Umbilical cord (tissue), 2 donors: ENCODE data around the gene GTF2H3. TPM values are rescaled to one million over a fixed set of nuclear protein-coding genes. Genes with fewer than 3 reads are reported as not detected.
"Not testable (repeated sequence)": the region's sequence is repeated elsewhere in the genome, so short reads cannot be mapped to it uniquely, and the experiment has no call there.

Source experiments
- DNase-seq: peaks from one replicate; pipeline ENCODE4 v3.0.0-alpha.2; 2015; ENCODE audit warnings: low spot score
- total RNA-seq: library from RNA; depleted of rRNA; stranded (reverse); fragments of >200 nt; gene quantifications from one replicate; pipeline ENCODE4 v1.2.3, GENCODE V29; 2014; ENCODE audit warnings: low replicate concordance; ENCODE audit not compliant: insufficient read depth

The GTF2H3 gene
- 15.4 TPM for total RNA-seq

GRCh38 chr12:123633379-123634141 is at the start of gene GTF2H3, which contains the start of gene EIF2B1:
Gene GTF2H3 (plus strand): TSS chr12:123633829. CDS start chr12:123633860, 31 bp downstream.
Gene EIF2B1 (minus strand): TSS chr12:123633686. CDS start chr12:123633557, 129 bp downstream.
- peak; percentile 98 for DNase-seq

GRCh38 chr12:123591702-123592481 is 41.7 kb upstream of the GTF2H3 start:
- peak; percentile 70 for DNase-seq

DNA sequence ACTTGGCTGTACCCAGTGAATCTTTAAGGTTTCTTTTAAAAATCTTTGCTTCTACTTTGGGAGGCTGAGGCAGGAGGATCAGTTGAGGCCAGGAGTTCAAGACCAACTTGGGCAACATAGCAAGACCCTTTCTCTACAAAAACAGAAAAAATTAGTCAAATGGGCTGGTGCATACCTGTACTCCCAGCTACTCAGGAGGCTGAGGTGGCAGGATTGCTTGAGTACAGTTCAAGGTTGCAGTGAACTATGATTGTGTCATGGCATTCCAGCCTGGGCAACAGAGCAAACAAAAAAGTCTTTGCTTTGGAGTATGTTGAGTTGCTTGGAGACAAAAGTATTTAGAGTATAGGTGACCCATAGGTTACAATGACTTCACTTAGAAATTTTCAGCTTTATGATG is 37.9 kb upstream of the GTF2H3 start:
- no peak for DNase-seq

GRCh38 chr12:123597100-123597499 is 36.5 kb upstream of the GTF2H3 start:
- DNase-seq: no peak

DNA sequence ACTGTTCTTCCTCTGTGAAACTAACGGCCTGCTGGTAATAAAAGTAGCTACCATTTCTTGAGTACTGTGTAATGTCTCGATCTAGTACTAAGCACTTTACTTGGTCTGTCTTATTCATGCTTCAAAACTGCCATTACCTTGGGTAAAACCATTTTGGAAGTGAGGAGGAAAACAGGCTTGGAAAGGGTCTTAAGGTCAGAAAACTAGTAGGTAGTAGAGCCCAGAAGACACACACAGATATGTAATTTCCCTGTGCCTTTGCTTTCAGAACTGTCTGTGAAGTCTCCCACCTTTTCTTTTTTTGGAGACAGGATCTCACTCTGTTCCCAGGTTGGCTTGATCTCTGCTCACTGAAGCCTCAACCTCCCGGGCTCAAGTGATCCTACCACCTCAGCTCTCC is 35.1 kb upstream of the GTF2H3 start:
- no peak for DNase-seq

DNA sequence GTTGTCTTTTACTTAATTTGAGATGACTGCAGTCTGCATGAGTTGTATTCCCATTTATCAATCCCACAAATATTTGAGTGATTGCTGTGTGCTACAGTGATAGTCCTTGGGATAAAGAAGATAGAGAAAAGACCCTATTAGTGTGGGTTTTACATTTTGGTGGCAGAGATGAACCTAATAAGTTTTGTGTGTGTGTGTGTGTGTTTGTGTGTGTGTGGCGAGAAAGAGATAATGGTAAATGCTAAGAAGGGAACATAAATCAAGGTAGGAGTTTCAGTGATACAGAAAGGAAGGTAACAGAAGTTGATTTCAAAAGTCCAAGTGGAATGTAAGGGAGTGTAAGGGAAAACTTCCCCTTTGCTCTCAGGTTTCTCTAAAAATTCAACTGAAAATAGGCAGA is 34.3 kb upstream of the GTF2H3 start:
- DNase-seq: no peak

GRCh38 chr12:123599721-123600120 is 33.9 kb upstream of the GTF2H3 start:
- no peak for DNase-seq

DNA sequence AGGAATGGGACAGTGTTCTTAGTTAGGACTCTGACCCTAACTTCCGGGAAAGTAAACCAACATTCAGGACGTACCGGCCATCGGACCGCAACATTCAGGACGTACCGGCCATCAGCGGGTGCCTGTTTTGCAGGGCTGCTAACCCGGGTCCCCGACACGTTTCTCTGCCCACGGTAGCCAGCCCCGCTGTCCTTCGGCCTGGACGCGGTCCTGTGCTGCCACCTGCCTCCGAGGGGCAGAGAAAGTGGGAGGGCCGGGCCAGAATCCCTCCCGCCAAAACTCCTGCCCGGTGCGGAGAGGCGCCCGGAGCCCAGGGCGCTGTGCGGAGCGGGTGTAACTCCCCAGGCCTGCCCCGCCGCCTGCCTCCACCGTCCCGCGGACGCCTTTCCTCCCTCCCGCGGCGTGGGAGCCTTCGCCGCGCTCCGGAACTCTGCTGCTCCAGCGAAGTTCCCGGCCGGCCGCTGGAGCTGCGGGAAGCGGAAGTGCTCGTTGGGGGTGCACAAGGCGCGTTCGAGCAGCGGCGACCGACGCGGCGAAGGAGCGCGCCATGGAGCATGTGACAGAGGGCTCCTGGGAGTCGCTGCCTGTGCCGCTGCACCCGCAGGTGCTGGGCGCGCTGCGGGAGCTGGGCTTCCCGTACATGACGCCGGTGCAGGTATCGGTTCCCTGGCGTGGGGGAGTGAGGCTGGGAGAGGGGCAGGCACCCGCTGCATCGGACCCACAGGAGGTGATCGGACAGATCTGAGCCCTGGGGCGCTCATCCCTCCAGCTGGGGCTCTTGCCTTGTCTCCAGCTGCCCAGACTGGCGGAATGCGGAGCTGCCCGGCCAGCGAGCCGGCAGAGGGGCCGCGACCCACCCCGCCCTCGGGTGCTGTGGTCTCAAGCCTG is 31.8 kb upstream of the GTF2H3 start, which contains the start of gene DDX55:
Gene DDX55 (plus strand): TSS at position 498 of the 888 bp plus-strand sequence. CDS start 50 bp downstream, at position 548.
- peak; percentile 85 for DNase-seq

GRCh38 chr12:123602651-123603195 is 30.9 kb upstream of the GTF2H3 start:
- no peak for DNase-seq

GRCh38 chr12:123603495-123603894 is 30.1 kb upstream of the GTF2H3 start:
- not testable (repeated sequence) for DNase-seq

DNA sequence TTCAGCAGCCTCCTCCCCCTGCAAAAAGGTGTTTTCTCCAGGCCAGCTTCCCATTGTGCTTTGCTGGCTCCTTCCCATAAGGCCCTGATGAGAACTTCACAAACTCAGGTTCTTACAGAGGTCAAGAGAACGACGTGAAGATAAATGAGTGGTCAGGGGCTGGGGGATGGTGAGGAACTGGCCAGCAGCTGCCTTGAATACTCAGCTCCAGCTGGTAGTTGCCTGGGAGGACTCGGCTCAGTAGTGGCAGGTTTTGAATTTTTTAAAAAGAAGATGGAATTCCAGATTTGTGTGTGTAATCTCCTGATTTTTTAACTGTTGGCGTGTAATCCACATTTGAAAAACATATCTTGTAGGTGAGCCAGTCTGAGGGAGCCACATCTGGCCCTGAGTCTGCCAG is 25.9 kb upstream of the GTF2H3 start:
- no peak for DNase-seq

GRCh38 chr12:123608182-123608581 is 25.4 kb upstream of the GTF2H3 start:
- no peak for DNase-seq

GRCh38 chr12:123614110-123614509 is 19.5 kb upstream of the GTF2H3 start:
- DNase-seq: no peak

GRCh38 chr12:123614531-123614930 is 19.1 kb upstream of the GTF2H3 start:
- DNase-seq: no peak

- DNase-seq: no peak
Observed at GRCh38 chr12:123617144-123617543, 16.5 kb upstream of the GTF2H3 start.

DNA sequence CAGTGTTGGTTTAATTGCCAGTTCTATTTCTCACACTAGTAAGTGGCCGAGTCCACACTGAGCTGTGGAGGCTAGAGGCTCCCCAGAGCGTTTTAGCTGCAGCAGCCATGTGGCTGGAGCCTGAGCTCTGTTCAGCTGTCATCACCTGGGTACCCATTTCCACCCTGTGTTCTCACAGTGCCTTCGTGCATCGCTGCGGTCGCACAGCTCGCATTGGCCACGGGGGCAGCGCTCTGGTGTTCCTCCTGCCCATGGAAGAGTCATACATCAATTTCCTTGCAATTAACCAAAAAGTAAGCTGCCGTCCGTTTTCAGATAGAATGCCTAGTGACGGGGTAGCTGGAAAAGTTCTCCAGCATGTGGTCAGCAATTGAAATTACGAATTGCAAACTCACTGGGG is 16.0 kb upstream of the GTF2H3 start:
- DNase-seq: no peak

GRCh38 chr12:123621101-123621500 is 12.5 kb upstream of the GTF2H3 start:
- no peak for DNase-seq

DNA sequence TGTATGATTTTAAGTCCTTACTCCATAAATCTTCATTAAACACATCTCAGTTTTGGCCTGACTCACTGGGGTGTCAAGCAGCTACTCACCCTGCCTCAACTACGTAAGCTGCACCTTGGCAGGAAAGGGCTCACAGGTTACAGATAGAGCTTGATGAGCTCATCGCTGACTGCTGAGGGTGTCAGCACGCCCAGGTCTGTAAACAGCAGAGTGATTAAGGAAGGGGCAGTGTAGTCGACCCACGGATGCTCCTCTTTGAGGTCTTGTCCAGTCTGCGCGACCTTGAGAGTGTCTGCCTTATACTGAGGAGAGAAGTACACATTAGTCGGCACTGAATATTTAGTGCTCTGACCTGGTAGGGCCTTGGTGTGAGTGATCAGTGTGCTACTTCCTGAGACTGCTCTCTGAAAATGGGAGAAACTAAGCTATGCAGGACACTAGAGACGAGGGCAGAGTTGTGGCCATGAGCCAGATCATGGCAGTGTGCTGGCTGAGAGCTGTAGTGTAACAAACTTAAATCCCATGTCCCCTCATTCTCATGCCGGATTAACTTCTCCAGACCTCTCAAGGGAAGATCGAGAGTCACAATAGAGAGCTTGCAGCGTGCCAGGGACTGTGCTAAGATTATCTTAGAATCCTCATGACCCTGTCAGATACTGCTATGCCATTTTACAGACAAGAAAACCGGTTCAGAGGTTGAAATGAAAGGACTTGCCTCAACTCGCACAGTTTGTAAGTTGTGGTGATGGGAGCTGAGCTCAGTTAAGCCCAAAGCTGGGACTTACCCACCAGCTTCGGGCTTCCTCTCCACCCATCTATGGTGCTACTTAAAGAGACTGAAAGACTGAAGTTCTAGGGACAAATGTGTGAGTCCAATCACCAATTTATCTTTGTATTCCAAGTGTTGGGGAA is 11.8 kb upstream of the GTF2H3 start:
- no peak for DNase-seq

DNA sequence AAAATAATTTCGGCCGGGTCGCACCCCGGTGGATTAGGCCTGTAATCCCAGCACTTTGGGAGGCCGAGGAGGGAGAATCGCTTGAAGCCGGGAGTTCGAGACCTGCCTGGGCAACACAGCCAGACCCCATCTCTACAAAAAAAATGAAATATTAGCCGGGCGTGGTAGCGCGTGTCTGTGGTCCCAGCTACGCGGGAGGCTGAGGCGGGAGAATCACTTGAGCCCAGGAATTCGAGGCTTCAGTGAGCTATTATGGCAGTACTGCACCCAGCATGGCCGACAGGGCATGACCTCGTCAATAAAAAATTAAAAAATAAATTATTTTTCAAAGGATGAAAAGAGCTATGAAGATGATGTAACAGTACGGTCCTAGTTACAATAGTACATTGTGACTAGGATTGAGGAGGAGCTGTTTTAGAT is 523 bp downstream of the GTF2H3 start:
- DNase-seq: no peak

- DNase-seq: no peak
Observed at GRCh38 chr12:123643911-123644310, 10.3 kb downstream of the GTF2H3 start.
